CD4-positive, CD25-positive, alpha-beta regulatory T cell (primary cell): Measurements from ENCODE around the gene BAZ2B. TPM values are rescaled to one million over a fixed set of nuclear protein-coding genes. Genes with fewer than 3 reads are reported as not detected.
"Not testable (repeated sequence)": the region's sequence is repeated elsewhere in the genome, so short reads cannot be mapped to it uniquely, and the experiment has no call there.

ENCODE experiments used
- ATAC-seq, 2 donors: fragments of 150-1000 bp; cut with Tn5 transposase; one replicate each; pipeline ENCODE4 v1.10.0; 2021; ENCODE audit warnings: low read depth in 2 of 2, moderate number of reproducible peaks in 2 of 2, moderate library complexity in 1 of 2
- DNase-seq, 3 donors: peaks; one replicate each; pipeline versions ENCODE4 v3.0.0 to v3.0.0-alpha.2; 2012 to 2022; ENCODE audit warnings: mixed read lengths in 1 of 3
- H3K27ac ChIP-seq: one replicate; pipeline ENCODE4 v1.7.0; 2013; ENCODE audit warnings: mild to moderate bottlenecking, low read length; ENCODE audit not compliant: insufficient read depth, poor library complexity, severe bottlenecking
- H3K27me3 ChIP-seq: one replicate; pipeline ENCODE4 v1.7.0; 2013; ENCODE audit warnings: low read length; ENCODE audit not compliant: control insufficient read depth, insufficient read depth
- H3K36me3 ChIP-seq: one replicate; pipeline ENCODE4 v1.7.0; 2013; ENCODE audit warnings: mild to moderate bottlenecking, low read length, moderate library complexity; ENCODE audit not compliant: control insufficient read depth, insufficient read depth
- H3K4me1 ChIP-seq: 2 replicates; pipeline ENCODE4 v1.7.0; 2013; ENCODE audit warnings: mild to moderate bottlenecking, low read length; ENCODE audit not compliant: insufficient read depth, control insufficient read depth, poor library complexity, severe bottlenecking
- H3K4me3 ChIP-seq: one replicate; pipeline ENCODE4 v1.7.0; 2013; ENCODE audit warnings: low read depth, mild to moderate bottlenecking, low read length, moderate library complexity
- H3K9me3 ChIP-seq, 2 experiments: 1 replicate in 1 of 2; 2 replicates in 1 of 2; pipeline ENCODE4 v1.7.0; 2013; ENCODE audit warnings: low read length in 2 of 2, mild to moderate bottlenecking in 1 of 2, moderate library complexity in 1 of 2; ENCODE audit not compliant: control insufficient read depth in 2 of 2
- H3K27ac Mint-ChIP-seq, 3 donors: one replicate each; pipeline ENCODE4 v1.8.0; 2020 to 2022; ENCODE audit warnings: mild to moderate bottlenecking in 3 of 3, mixed read lengths in 3 of 3, moderate library complexity in 2 of 3
- H3K27me3 Mint-ChIP-seq: one replicate; pipeline ENCODE4 v1.8.0; 2022; ENCODE audit warnings: mild to moderate bottlenecking, mixed read lengths
- H3K36me3 Mint-ChIP-seq: one replicate; pipeline ENCODE4 v1.8.0; 2020; ENCODE audit warnings: mixed read lengths
- H3K4me1 Mint-ChIP-seq, 4 donors: one replicate each; pipeline ENCODE4 v1.8.0; 2020 to 2022; ENCODE audit warnings: mixed read lengths in 4 of 4, mild to moderate bottlenecking in 1 of 4
- H3K4me3 Mint-ChIP-seq, 4 donors: one replicate each; pipeline ENCODE4 v1.8.0; 2020 to 2022; ENCODE audit warnings: mild to moderate bottlenecking in 4 of 4, mixed read lengths in 4 of 4, moderate library complexity in 3 of 4
- H3K9me3 Mint-ChIP-seq, 7 donors: one replicate each; pipeline ENCODE4 v1.8.0; 2020 to 2022; ENCODE audit warnings: mixed read lengths in 7 of 7, mild to moderate bottlenecking in 3 of 7, moderate library complexity in 2 of 7
- polyA plus RNA-seq, 4 donors: library from polyadenylated mRNA; unstranded; fragments of 300-500 nt; fragmentation: Illumina TruSeq; gene quantifications; one replicate each; pipeline ENCODE4 v1.2.3, GENCODE V29; 2021
- total RNA-seq: library from RNA; stranded (reverse); gene quantifications from one replicate; pipeline ENCODE4 v1.2.3, GENCODE V29; 2022

BAZ2B gene
- total and polyA plus RNA-seq, 5 donors from 2014 or later = 7.8 to 39.6 (median 9.6) TPM

DNA sequence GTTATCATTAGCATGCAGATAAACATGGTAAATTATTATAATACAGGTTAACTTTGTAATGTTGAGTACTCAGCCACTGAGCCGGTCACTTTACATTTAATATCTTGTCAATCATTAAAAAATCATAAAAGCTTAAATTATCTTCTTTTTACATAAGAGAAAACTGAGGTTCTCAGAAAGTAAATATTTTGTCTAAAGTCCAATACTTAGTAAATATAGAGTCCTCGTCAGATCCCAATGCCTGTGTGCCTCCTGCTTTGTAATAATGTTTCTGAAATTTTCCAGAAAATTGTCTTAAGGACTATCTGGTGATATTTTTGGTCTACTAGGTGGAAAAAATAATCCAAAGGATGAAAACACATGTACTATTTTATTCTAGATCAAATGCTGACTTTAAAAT lies 213.6 kb downstream of the BAZ2B start:
- Mint-ChIP-seq H3K27me3 (no peaks in the 10 kb centered on the region), H3K27ac (no peak overlapping the region), H3K9me3 (no peaks in the 10 kb centered on the region), H3K4me1 (no peaks in the 10 kb centered on the region), H3K36me3 (peaks cover 17% of the 10 kb centered on the region), H3K4me3 (no peak overlapping the region)
- no peaks in the 10 kb centered on the region for H3K27me3 ChIP-seq
- no peak overlapping the region for H3K27ac ChIP-seq
- DNase-seq (no peak), ATAC-seq (no peak)
- no peak overlapping the region for H3K4me3 ChIP-seq
- peaks cover 12% of the 10 kb centered on the region for H3K36me3 ChIP-seq
- no peaks in the 10 kb centered on the region for H3K4me1 ChIP-seq
- H3K9me3 ChIP-seq = no peaks in the 10 kb centered on the region

GRCh38 chr2:159402160-159402559 lies 214.2 kb downstream of the BAZ2B start:
- not testable (repeated sequence) for H3K9me3 ChIP-seq, H3K27ac ChIP-seq, H3K27me3 Mint-ChIP-seq, H3K9me3 Mint-ChIP-seq, H3K27ac Mint-ChIP-seq, DNase-seq, H3K4me3 ChIP-seq, H3K27me3 ChIP-seq, ATAC-seq, H3K4me1 Mint-ChIP-seq, H3K4me3 Mint-ChIP-seq, H3K4me1 ChIP-seq
- H3K36me3 Mint-ChIP-seq = peaks cover 17% of the 10 kb centered on the region
- H3K36me3 ChIP-seq = peaks cover 12% of the 10 kb centered on the region

- Mint-ChIP-seq H3K4me3 (no peak overlapping the region), H3K4me1 (peaks cover 0 to 5% (median 0%) of the 10 kb centered on the region in 4 donors), H3K27ac (no peak overlapping the region), H3K9me3 (no peaks in the 10 kb centered on the region), H3K27me3 (no peaks in the 10 kb centered on the region), H3K36me3 (peaks cover 9% of the 10 kb centered on the region)
- Histone ChIP-seq H3K9me3 (no peaks in the 10 kb centered on the region), H3K4me3 (no peak overlapping the region), H3K36me3 (peaks cover 3% of the 10 kb centered on the region), H3K27ac (no peak overlapping the region), H3K4me1 (no peaks in the 10 kb centered on the region), H3K27me3 (no peaks in the 10 kb centered on the region)
- ATAC-seq (no peak), DNase-seq (no peak)
Measured at GRCh38 chr2:159399716-159400415, 216.5 kb downstream of the BAZ2B start.

DNA sequence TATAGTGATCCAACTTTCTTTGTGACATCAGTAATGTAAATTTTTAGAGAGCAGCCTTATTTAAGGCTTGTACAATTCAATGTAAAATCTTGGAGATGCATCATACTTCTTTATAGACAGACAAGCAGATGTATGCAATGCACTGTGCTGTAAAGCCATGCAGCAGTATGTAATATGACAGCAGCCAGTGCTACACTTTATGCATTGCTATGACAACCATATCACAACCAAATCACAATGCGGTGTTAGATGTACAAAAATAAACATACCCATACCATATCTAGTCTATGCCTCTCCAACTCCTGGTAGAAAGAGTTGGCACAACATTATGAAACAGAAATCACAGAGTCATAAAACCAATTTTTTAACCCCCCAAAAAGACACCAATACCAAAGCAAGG lies 219.5 kb downstream of the BAZ2B start:
- no peaks in the 10 kb centered on the region for H3K27me3 ChIP-seq
- no peak for DNase-seq
- Mint-ChIP-seq H3K36me3 (peaks cover 7% of the 10 kb centered on the region), H3K4me1 (peaks cover 0 to 5% (median 0%) of the 10 kb centered on the region in 4 donors), H3K9me3 (peaks cover 0 to 1% (median 0%) of the 10 kb centered on the region in 7 donors), H3K27ac (peak overlapping the region in 1 of 3 donors; percentile 14), H3K4me3 (peak overlapping the region in 1 of 4 donors; percentile 38), H3K27me3 (no peaks in the 10 kb centered on the region)
- no peaks in the 10 kb centered on the region for H3K4me1 ChIP-seq
- H3K9me3 ChIP-seq = no peaks in the 10 kb centered on the region
- H3K36me3 ChIP-seq = no peaks in the 10 kb centered on the region
- H3K27ac ChIP-seq = no peak overlapping the region
- ATAC-seq = no peak
- H3K4me3 ChIP-seq = no peak overlapping the region

DNA sequence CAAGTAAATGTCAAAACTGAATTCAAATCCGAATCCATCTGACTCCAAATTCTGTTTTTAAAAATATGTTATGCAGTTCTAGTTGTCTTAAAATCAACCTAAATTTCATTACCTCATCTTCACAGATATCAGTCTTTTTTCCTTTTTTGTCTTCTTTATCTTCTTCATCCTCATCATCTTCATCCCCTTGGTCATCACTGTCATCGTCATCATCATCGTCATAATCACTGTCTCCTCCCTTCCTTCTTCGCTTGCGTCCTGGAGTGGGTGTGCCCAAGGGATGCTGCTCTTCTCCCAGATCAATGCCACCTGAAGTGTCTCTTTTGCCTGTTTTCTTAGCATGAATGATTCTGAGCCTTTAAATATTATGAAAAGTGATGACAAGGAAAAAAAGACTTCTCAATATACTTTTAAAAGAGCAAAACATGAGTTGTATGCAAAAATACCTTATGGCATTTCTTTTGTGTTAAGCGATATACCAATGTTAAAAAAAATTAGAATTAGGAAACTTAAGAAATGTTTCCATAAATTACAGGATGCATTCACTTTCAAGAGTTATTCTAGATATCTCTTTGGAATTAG lies 233.8 kb downstream of the BAZ2B start:
- no peak for ATAC-seq
- no peak overlapping the region for H3K4me3 Mint-ChIP-seq

GRCh38 chr2:159381574-159381973 lies 234.8 kb downstream of the BAZ2B start:
- Mint-ChIP-seq H3K27me3 (no peaks in the 10 kb centered on the region), H3K4me1 (no peaks in the 10 kb centered on the region), H3K27ac (no peak overlapping the region), H3K36me3 (peaks cover 15% of the 10 kb centered on the region), H3K9me3 (no peaks in the 10 kb centered on the region), H3K4me3 (no peak overlapping the region)
- H3K9me3 ChIP-seq = no peaks in the 10 kb centered on the region
- peaks cover 12% of the 10 kb centered on the region for H3K36me3 ChIP-seq
- DNase-seq = no peak
- ATAC-seq = no peak
- H3K27me3 ChIP-seq = no peaks in the 10 kb centered on the region
- no peak overlapping the region for H3K27ac ChIP-seq
- H3K4me1 ChIP-seq = no peaks in the 10 kb centered on the region
- no peak overlapping the region for H3K4me3 ChIP-seq

More for the DNA sequence above, 233.8 kb downstream of the BAZ2B start:
- Mint-ChIP-seq H3K27me3 (no peaks in the 10 kb centered on the region), H3K36me3 (peaks cover 17% of the 10 kb centered on the region), H3K9me3 (no peaks in the 10 kb centered on the region), H3K27ac (no peak overlapping the region), H3K4me1 (no peaks in the 10 kb centered on the region)
- no peaks in the 10 kb centered on the region for H3K4me1 ChIP-seq
- no peaks in the 10 kb centered on the region for H3K27me3 ChIP-seq
- no peak for DNase-seq
- H3K36me3 ChIP-seq = peaks cover 12% of the 10 kb centered on the region
- H3K9me3 ChIP-seq = no peaks in the 10 kb centered on the region
- H3K4me3 ChIP-seq = no peak overlapping the region
- no peak overlapping the region for H3K27ac ChIP-seq

DNA sequence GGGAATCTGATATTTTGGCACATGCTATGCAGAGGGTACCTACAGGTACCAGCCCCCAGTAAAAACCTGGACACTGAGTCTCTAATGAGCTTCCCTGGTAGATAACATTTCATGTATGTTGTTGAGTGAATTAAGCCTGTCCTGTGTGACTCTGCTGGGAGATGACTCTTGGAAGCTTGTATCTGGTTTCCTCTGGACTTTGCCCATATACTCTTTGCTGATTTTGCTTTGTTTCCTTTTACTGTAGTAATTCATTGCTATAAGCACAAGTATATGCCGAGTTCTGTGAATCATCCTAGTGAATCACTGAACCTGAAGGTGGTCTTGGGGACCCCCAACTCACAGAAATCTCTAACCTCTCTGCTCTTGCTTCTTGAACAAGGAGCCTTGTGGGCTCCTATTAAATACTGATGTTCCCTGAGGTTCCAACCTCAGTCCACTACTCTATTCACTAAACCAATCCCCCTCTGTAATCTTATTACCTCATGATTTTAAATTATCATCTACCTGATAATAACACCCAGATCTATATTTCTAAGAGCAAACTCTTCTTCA lies 235.6 kb downstream of the BAZ2B start:
- no peak overlapping the region for H3K4me3 Mint-ChIP-seq
- H3K36me3 Mint-ChIP-seq = peaks cover 10% of the 10 kb centered on the region
- H3K9me3 Mint-ChIP-seq = no peaks in the 10 kb centered on the region
- H3K4me3 ChIP-seq = no peak overlapping the region
- ATAC-seq = no peak
- no peak overlapping the region for H3K27ac ChIP-seq
- no peak for DNase-seq
- H3K27me3 ChIP-seq = no peaks in the 10 kb centered on the region
- peaks cover 0 to under 1% (median 0%) of the 10 kb centered on the region in 4 donors for H3K4me1 Mint-ChIP-seq
- no peak overlapping the region for H3K27ac Mint-ChIP-seq
- H3K4me1 ChIP-seq = no peaks in the 10 kb centered on the region
- no peaks in the 10 kb centered on the region for H3K9me3 ChIP-seq
- peaks cover 12% of the 10 kb centered on the region for H3K36me3 ChIP-seq
- H3K27me3 Mint-ChIP-seq = no peaks in the 10 kb centered on the region

GRCh38 chr2:159379181-159379580 lies 237.2 kb downstream of the BAZ2B start:
- DNase-seq (no peak), ATAC-seq (no peak)
- no peak overlapping the region for H3K27ac ChIP-seq
- Mint-ChIP-seq H3K4me3 (no peak overlapping the region), H3K36me3 (peaks cover 6% of the 10 kb centered on the region), H3K9me3 (no peaks in the 10 kb centered on the region), H3K4me1 (peaks cover 0 to 7% (median 0%) of the 10 kb centered on the region in 4 donors), H3K27me3 (no peaks in the 10 kb centered on the region), H3K27ac (no peak overlapping the region)
- no peak overlapping the region for H3K4me3 ChIP-seq
- H3K36me3 ChIP-seq = peaks cover 5% of the 10 kb centered on the region
- H3K4me1 ChIP-seq = no peaks in the 10 kb centered on the region
- no peaks in the 10 kb centered on the region for H3K27me3 ChIP-seq
- no peaks in the 10 kb centered on the region for H3K9me3 ChIP-seq
